Hepatocyte (in vitro differentiated cells): ENCODE data around the gene MYEOV. TPM values are rescaled to one million over a fixed set of nuclear protein-coding genes. Genes with fewer than 3 reads are reported as not detected.

Experiments used
- DNase-seq: peaks from one replicate; pipeline ENCODE4 v3.0.0-alpha.2; 2016; ENCODE audit warnings: low spot score
- H2AFZ ChIP-seq: fragments of 200-600 bp; sonication (generic); 2 replicates; pipeline ENCODE4 v1.6.0; 2016; ENCODE audit warnings: antibody characterized with exemption, mild to moderate bottlenecking
- H3K27ac ChIP-seq: fragments of 200-600 bp; sonication (generic); 2 replicates; pipeline ENCODE4 v1.5.1; 2016; ENCODE audit warnings: mild to moderate bottlenecking
- H3K27me3 ChIP-seq: fragments of 200-600 bp; sonication (generic); 2 replicates; pipeline ENCODE4 v1.6.1; 2016
- H3K36me3 ChIP-seq: fragments of 200-600 bp; sonication (generic); replicated peaks from 2 replicates; pipeline ENCODE4 v1.5.1; 2016; ENCODE audit warnings: low read depth; ENCODE audit not compliant: insufficient read depth
- H3K4me1 ChIP-seq: fragments of 200-600 bp; sonication (generic); 2 replicates; pipeline ENCODE4 v1.5.1; 2016; ENCODE audit warnings: mild to moderate bottlenecking, moderate library complexity; ENCODE audit not compliant: insufficient read depth
- H3K4me2 ChIP-seq: fragments of 200-600 bp; sonication (generic); 2 replicates; pipeline ENCODE4 v1.6.0; 2016
- H3K4me3 ChIP-seq: fragments of 200-600 bp; sonication (generic); 2 replicates; pipeline ENCODE4 v1.5.1; 2016; ENCODE audit warnings: mild to moderate bottlenecking
- H3K79me2 ChIP-seq: fragments of 200-600 bp; sonication (generic); 2 replicates; pipeline ENCODE4 v1.6.0; 2017; ENCODE audit warnings: mild to moderate bottlenecking
- H3K9me2 ChIP-seq: fragments of 200-600 bp; sonication (generic); replicated peaks from 2 replicates; pipeline ENCODE4 v1.6.0; 2017; ENCODE audit warnings: mild to moderate bottlenecking; ENCODE audit not compliant: insufficient read depth
- H3K9me3 ChIP-seq: fragments of 200-600 bp; sonication (generic); 2 replicates; pipeline ENCODE4 v1.5.1; 2016; ENCODE audit warnings: low read depth, mild to moderate bottlenecking
- H4K20me1 ChIP-seq: fragments of 200-600 bp; sonication (generic); 2 replicates; pipeline ENCODE4 v1.6.0; 2016; ENCODE audit warnings: mild to moderate bottlenecking; ENCODE audit not compliant: insufficient read depth, poor library complexity, severe bottlenecking
- CTCF ChIP-seq: fragments of 200-600 bp; sonication (generic); IDR thresholded peaks from 2 replicates; pipeline ENCODE4 v1.5.1; 2016; ENCODE audit warnings: antibody characterized with exemption, mild to moderate bottlenecking; ENCODE audit not compliant: poor library complexity
- EZH2 ChIP-seq: fragments of 200-600 bp; sonication (generic); IDR thresholded peaks from 2 replicates; pipeline ENCODE4 v1.6.1; 2016; ENCODE audit warnings: antibody characterized with exemption, mild to moderate bottlenecking, borderline replicate concordance
- EZH2phosphoT487 ChIP-seq: fragments of 200-600 bp; sonication (generic); IDR thresholded peaks from one replicate; pipeline ENCODE4 v1.6.1; 2018; ENCODE audit warnings: antibody characterized with exemption, mild to moderate bottlenecking, low read depth, moderate library complexity; ENCODE audit not compliant: unreplicated experiment, severe bottlenecking
- WGBS: methylation state at CpG from one replicate; pipeline ENCODE4 v1.1.6; 2016; ENCODE audit warnings: low lambda C conversion rate; ENCODE audit errors: missing lambda C conversion rate; 5-methylcytosine and 5-hydroxymethylcytosine counted together
- polyA plus RNA-seq: library from polyadenylated mRNA; unstranded; fragments of >200 nt; fragmentation: Nextera tagmentation; extraction: Ambion mirVana; gene quantifications from 2 replicates; pipeline ENCODE4 v1.2.1, GENCODE V29; 2016
- total RNA-seq: library from RNA; depleted of rRNA; stranded (reverse); fragments of >200 nt; gene quantifications from 2 replicates; pipeline ENCODE4 v1.2.3, GENCODE V29; 2014

Gene MYEOV
- total and polyA plus RNA-seq, 2 experiments from 2014 or later = not detected

- no peaks in the 10 kb centered on the region for H3K36me3 ChIP-seq
- no peaks in the 10 kb centered on the region for H3K27me3 ChIP-seq
- no peaks in the 10 kb centered on the region for H3K79me2 ChIP-seq
- no peak for DNase-seq
- no peak overlapping the region for H3K4me2 ChIP-seq
- H3K4me1 ChIP-seq = peaks cover 1% of the 10 kb centered on the region
- H3K4me3 ChIP-seq = no peak overlapping the region
- H3K27ac ChIP-seq = no peak overlapping the region
- H3K9me3 ChIP-seq = no peaks in the 10 kb centered on the region
- WGBS = 96% methylated on average over 9 of the region's 9 CpGs
- no peaks in the 10 kb centered on the region for H3K9me2 ChIP-seq
- TF ChIP-seq EZH2 (no peak), EZH2phosphoT487 (no peak), CTCF (no peak)
- no peak overlapping the region for H2AFZ ChIP-seq
- H4K20me1 ChIP-seq = no peaks in the 10 kb centered on the region
Observed at GRCh38 chr11:69268911-69269310, 25.0 kb upstream of the MYEOV start.

GRCh38 chr11:69269388-69269787 is 24.6 kb upstream of the MYEOV start:
- H3K79me2 ChIP-seq = no peaks in the 10 kb centered on the region
- no peaks in the 10 kb centered on the region for H4K20me1 ChIP-seq
- no peak for TF ChIP-seq EZH2
- no peaks in the 10 kb centered on the region for H3K27me3 ChIP-seq
- 87% methylated on average over 4 of the region's 4 CpGs for WGBS
- no peak overlapping the region for H3K4me3 ChIP-seq
- peaks cover 6% of the 10 kb centered on the region for H3K4me1 ChIP-seq
- H3K27ac ChIP-seq = no peak overlapping the region
- no peak overlapping the region for H3K4me2 ChIP-seq
- no peaks in the 10 kb centered on the region for H3K9me3 ChIP-seq
- H2AFZ ChIP-seq = no peak overlapping the region
- no peaks in the 10 kb centered on the region for H3K36me3 ChIP-seq
- DNase-seq = no peak
- H3K9me2 ChIP-seq = no peaks in the 10 kb centered on the region

- H4K20me1 ChIP-seq = no peaks in the 10 kb centered on the region
- no peak for DNase-seq
- no peaks in the 10 kb centered on the region for H3K27me3 ChIP-seq
- H3K27ac ChIP-seq = no peak overlapping the region
- TF ChIP-seq CTCF (no peak), EZH2phosphoT487 (no peak), EZH2 (no peak)
- H2AFZ ChIP-seq = no peak overlapping the region
- no peaks in the 10 kb centered on the region for H3K79me2 ChIP-seq
- peaks cover 6% of the 10 kb centered on the region for H3K4me1 ChIP-seq
- no peaks in the 10 kb centered on the region for H3K9me2 ChIP-seq
- WGBS = 93% methylated on average over 21 of the region's 21 CpGs
- H3K4me2 ChIP-seq = no peak overlapping the region
- no peaks in the 10 kb centered on the region for H3K36me3 ChIP-seq
- no peaks in the 10 kb centered on the region for H3K9me3 ChIP-seq
- no peak overlapping the region for H3K4me3 ChIP-seq
Observed at GRCh38 chr11:69269926-69270697, 23.8 kb upstream of the MYEOV start.

GRCh38 chr11:69270941-69271340 is 23.0 kb upstream of the MYEOV start:
- Histone ChIP-seq H3K27ac (no peak overlapping the region), H3K79me2 (no peaks in the 10 kb centered on the region), H4K20me1 (no peaks in the 10 kb centered on the region), H3K9me2 (no peaks in the 10 kb centered on the region), H3K4me1 (peaks cover 6% of the 10 kb centered on the region), H3K36me3 (no peaks in the 10 kb centered on the region), H3K4me3 (no peak overlapping the region), H3K9me3 (no peaks in the 10 kb centered on the region), H2AFZ (no peak overlapping the region), H3K27me3 (no peaks in the 10 kb centered on the region), H3K4me2 (no peak overlapping the region)
- no peak for DNase-seq
- WGBS = 89% methylated on average over 7 of the region's 7 CpGs
- TF ChIP-seq CTCF (no peak), EZH2phosphoT487 (no peak), EZH2 (no peak)
